Stimulated activated naive CD8-positive, alpha-beta T cell treated with anti-CD3 and anti-CD28 coated beads, Interleukin-15, amount 100 ng/mL, for 72 hours (primary cell): ENCODE data around the gene LMLN.

Experiments used
- ATAC-seq: fragments of 150-1000 bp; cut with Tn5 transposase; 2 replicates; pipeline ENCODE4 v1.10.0; 2021; ENCODE audit warnings: mild to moderate bottlenecking, moderate library complexity
- DNase-seq, 2 donors: peaks; one replicate each; pipeline ENCODE4 v3.0.0; 2021 to 2022
- H3K27ac Mint-ChIP-seq, 2 donors: one replicate each; pipeline ENCODE4 v1.8.0; 2022; ENCODE audit warnings: mild to moderate bottlenecking in 2 of 2, mixed read lengths in 2 of 2, moderate library complexity in 2 of 2
- H3K27me3 Mint-ChIP-seq: one replicate; pipeline ENCODE4 v1.8.0; 2022; ENCODE audit warnings: mixed read lengths
- H3K4me1 Mint-ChIP-seq: one replicate; pipeline ENCODE4 v1.8.0; 2022; ENCODE audit warnings: mild to moderate bottlenecking, mixed read lengths
- H3K4me3 Mint-ChIP-seq, 2 donors: one replicate each; pipeline ENCODE4 v1.8.0; 2022; ENCODE audit warnings: mild to moderate bottlenecking in 2 of 2, mixed read lengths in 2 of 2, moderate library complexity in 1 of 2
- H3K9me3 Mint-ChIP-seq, 2 donors: one replicate each; pipeline ENCODE4 v1.8.0; 2022; ENCODE audit warnings: mixed read lengths in 2 of 2

The LMLN gene

DNA sequence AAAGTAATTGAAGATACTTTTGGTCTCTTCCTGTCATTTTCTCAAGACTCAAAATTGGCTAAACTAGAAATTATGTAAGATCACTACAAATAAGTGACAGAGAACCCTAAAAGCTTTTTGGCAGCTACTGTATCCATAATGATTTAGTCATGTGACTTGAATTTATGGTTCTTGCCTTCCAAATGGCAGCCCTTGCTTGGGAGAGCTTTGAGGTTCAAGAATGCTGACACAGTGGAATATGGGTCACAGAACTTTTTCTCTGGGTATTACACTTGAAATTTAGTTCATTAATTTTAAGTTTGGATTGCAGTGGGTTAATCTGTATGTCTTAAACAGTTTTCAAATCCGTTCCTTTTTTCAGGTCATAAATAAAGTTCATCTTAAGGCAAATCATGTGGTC is 14.0 kb downstream of the LMLN start:
- no peak overlapping the region for H3K4me3 Mint-ChIP-seq
- H3K27me3 Mint-ChIP-seq, result no peaks in the 10 kb centered on the region
- no peak overlapping the region for H3K27ac Mint-ChIP-seq
- peaks cover 6% of the 10 kb centered on the region for H3K4me1 Mint-ChIP-seq
- DNase-seq, result no peak
- no peak for ATAC-seq
- peaks cover 0 to 8% of the 10 kb centered on the region in 2 donors for H3K9me3 Mint-ChIP-seq

DNA sequence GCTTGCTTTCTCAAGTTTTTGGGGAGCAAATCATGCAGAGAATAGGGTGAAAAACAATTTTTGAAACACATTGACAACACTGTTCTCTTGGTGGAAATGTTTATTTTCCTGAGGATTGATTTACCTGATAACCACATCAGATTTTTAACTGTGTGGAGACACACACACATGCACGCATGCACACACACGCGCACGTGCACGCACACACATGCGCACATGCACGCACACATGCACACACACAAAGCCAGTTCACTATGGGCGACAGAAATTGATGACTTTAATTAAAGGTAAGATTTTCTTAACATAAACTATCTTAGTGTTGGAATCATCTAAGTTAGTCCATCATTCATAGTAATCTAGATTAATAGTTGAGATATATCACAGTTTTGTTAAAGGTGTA is 15.3 kb downstream of the LMLN start:
- Mint-ChIP-seq H3K27ac (no peak overlapping the region), H3K9me3 (peaks cover 0 to 8% of the 10 kb centered on the region in 2 donors), H3K4me3 (no peak overlapping the region), H3K27me3 (no peaks in the 10 kb centered on the region), H3K4me1 (peaks cover 6% of the 10 kb centered on the region)
- DNase-seq, result no peak
- ATAC-seq, result no peak

DNA sequence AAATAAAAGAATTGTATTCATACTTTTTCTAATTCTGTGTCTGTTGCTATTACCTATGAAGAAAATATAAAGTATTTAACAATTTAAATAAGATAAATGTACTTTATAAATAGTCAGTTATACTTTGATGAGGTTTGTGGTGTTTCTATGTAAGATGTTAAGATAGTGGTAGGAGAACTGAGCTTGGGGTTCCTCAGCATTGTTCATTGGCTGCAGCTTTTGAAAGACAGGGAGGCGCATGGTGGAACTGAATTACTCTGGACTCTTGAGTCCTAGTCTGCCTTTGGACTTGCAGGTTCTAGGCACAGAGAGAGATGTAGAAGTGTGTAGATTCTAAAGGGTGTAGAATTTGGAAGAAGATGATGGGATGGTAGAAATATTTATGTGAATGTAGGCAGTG is 23.1 kb downstream of the LMLN start:
- H3K4me1 Mint-ChIP-seq, result peaks cover 12% of the 10 kb centered on the region
- no peaks in the 10 kb centered on the region for H3K27me3 Mint-ChIP-seq
- no peak for DNase-seq
- no peak overlapping the region for H3K27ac Mint-ChIP-seq
- H3K4me3 Mint-ChIP-seq, result no peak overlapping the region
- no peaks in the 10 kb centered on the region for H3K9me3 Mint-ChIP-seq
- no peak for ATAC-seq

DNA sequence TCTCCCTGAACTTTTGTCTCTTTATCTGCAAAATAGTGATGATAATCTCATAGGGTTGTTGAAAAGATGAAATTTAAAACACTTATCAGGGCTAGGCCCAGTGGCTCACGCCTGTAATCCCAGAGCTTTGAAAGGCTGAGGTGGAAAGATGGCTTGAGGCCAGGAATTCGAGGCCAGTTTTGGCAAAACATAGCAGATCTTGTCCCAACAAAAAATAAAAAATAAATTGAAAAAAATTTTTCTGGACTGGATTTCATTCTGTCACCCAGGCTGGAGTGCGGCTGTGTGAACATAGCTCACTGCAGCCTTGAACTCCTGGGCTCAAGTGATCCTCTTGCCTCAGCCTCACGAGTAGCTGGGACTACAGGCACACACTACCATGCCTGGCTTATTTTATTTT is 29.6 kb downstream of the LMLN start:
- no peak for ATAC-seq
- no peak overlapping the region for H3K4me3 Mint-ChIP-seq

DNA sequence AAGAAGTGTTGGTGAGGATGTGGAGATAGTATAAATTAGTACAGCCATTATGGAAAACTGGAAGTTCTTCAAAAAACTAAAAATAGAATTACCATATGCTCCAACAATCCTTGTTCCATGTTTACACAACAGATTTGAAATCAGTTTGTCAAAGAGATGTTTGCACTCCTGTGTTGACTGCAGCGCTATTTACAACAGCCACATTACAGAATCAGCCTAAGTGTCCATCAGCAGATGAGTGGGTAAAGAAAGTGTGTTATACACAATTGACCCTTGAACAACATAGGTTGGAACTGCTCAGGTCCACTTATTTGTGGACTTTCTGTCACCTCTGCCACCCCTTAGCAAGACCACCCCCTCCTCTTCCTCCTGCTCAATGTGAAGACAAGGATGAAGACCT is 34.7 kb downstream of the LMLN start:
- Mint-ChIP-seq H3K4me3 (no peak overlapping the region), H3K9me3 (no peaks in the 10 kb centered on the region), H3K27me3 (no peaks in the 10 kb centered on the region), H3K27ac (no peak overlapping the region), H3K4me1 (no peaks in the 10 kb centered on the region)
- DNase-seq (no peak), ATAC-seq (no peak)

More for the DNA sequence above, 29.6 kb downstream of the LMLN start:
- H3K9me3 Mint-ChIP-seq, result no peaks in the 10 kb centered on the region
- no peaks in the 10 kb centered on the region for H3K27me3 Mint-ChIP-seq
- H3K27ac Mint-ChIP-seq, result no peak overlapping the region
- no peak for DNase-seq
- H3K4me1 Mint-ChIP-seq, result no peaks in the 10 kb centered on the region

DNA sequence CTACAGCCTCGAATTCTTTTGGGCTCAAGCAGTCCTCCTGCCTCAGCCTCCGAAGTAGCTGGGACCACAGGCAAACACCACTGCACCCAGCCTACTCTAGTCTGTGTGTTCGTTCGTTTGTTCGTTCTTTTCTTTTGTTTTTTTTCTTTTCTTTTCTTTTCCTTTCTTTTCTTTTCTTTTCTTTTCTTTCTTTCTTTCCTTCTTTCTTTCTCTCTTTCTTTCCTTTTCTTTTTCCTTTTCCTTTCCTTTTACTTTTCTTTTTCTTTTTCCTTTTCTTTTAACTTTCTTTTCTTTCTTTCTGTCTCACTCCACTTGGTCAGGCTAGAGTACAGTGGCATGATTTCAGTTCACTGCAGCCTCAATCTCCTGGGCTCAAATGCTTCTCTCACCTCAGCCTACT is 36.8 kb downstream of the LMLN start:
- H3K4me3 Mint-ChIP-seq, result no peak overlapping the region
- ATAC-seq, result no peak
- no peaks in the 10 kb centered on the region for H3K4me1 Mint-ChIP-seq
- H3K27me3 Mint-ChIP-seq, result no peaks in the 10 kb centered on the region
- peak overlapping the region in 1 of 2 donors; percentile 47 for H3K27ac Mint-ChIP-seq
- no peak for DNase-seq
- no peaks in the 10 kb centered on the region for H3K9me3 Mint-ChIP-seq

DNA sequence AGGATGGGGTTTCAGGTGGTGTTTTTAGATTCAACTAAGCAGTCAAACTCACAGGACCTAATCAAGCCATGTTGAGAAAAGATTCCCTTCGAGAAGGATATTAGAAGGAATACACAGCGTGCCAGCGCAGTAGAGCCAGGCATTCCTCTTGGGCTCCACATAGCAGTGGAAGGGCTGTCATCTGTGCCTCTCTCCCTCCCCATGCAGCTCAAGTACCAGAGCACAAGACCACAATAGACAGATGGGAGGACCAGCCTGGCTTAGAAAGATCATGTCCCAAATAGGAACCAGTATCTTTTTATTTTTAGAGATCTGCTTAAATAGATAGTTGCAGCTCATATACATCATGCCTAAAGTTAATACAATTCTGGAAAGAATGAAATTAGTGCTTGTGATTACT is 37.9 kb downstream of the LMLN start:
- Mint-ChIP-seq H3K27me3 (no peaks in the 10 kb centered on the region), H3K4me1 (no peaks in the 10 kb centered on the region), H3K4me3 (no peak overlapping the region), H3K27ac (peak overlapping the region in 1 of 2 donors; percentile 27), H3K9me3 (no peaks in the 10 kb centered on the region)
- ATAC-seq, result no peak
- no peak for DNase-seq

DNA sequence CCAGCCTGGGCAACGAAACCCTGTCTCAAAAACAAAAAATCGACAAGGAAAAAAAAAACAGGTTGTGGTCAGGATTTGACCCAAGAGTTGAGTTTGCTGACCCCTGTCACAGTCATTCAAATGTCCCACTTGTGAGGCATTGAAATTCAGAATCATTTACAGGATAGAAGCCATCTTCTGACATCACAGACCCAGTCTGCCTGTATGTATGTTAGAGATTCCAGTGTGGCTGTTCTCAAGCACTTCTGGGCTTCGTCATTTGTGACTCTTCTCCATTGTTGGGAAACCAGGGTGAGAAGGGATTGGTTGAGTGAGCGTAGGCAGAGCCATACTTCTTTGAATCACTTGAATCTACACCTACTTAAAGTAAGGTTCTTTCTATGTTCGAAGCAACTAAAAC is 57.1 kb downstream of the LMLN start:
- H3K4me3 Mint-ChIP-seq, result no peak overlapping the region
- DNase-seq (no peak), ATAC-seq (no peak)
- no peaks in the 10 kb centered on the region for H3K9me3 Mint-ChIP-seq
- H3K4me1 Mint-ChIP-seq, result no peaks in the 10 kb centered on the region
- no peaks in the 10 kb centered on the region for H3K27me3 Mint-ChIP-seq
- no peak overlapping the region for H3K27ac Mint-ChIP-seq

DNA sequence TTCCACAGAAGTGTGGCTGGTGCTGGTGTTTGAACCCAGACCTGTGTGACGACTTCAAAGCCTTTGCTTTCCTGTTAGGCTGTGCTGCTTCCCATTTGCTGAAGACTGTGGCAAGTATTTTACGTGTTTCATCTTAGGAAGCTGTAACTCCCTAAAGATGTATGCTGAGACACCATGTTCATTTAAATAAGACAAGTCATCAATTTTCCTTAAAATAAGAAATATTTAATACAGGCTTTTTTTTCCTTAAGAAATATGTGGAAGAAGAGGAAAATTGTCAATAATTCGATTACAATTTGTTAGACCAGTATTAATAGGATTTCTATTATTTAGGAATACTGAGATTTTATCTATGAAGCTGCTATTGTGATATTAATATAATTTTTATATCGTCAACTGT is 58.4 kb downstream of the LMLN start:
- no peak for ATAC-seq
- Mint-ChIP-seq H3K4me3 (no peak overlapping the region), H3K9me3 (no peaks in the 10 kb centered on the region), H3K27me3 (no peaks in the 10 kb centered on the region), H3K27ac (no peak overlapping the region), H3K4me1 (no peaks in the 10 kb centered on the region)
- no peak for DNase-seq

DNA sequence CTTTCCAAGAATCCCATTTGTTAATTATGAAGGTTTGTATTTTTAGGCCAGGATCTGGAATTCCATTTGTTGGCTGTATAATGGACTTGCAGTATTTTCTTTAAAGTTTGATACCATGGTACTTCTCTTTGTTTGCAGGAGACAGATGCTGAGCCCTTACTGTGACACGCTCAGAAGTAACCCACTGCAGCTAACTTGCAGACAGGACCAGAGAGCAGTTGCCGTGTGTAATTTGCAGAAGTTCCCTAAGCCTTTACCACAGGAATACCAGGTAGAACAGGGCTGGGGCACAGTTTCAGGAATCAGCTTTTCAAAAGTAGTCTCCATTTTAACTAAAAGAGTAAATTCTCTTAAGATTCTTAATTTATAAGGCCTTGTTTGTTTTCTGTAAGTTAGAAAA is 59.1 kb downstream of the LMLN start:
- Mint-ChIP-seq H3K27me3 (no peaks in the 10 kb centered on the region), H3K4me3 (no peak overlapping the region), H3K27ac (no peak overlapping the region), H3K9me3 (no peaks in the 10 kb centered on the region), H3K4me1 (no peaks in the 10 kb centered on the region)
- no peak for DNase-seq
- ATAC-seq, result no peak

DNA sequence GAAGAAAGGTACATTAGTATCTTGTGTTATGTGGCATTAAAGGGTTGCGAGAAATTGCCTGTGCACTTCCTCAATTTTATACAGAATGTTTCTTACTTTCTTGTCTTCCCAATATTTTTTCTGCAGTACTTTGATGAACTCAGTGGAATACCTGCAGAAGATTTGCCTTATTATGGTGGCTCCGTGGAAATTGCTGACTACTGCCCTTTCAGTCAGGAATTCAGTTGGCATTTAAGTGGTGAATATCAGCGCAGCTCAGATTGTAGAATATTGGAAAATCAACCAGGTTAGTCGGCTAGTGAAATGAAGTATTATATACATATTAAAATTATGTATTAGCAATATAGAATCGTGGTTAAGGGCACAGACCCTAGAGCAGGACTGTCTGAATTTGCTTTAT is 61.3 kb downstream of the LMLN start:
- H3K27me3 Mint-ChIP-seq, result no peaks in the 10 kb centered on the region
- no peaks in the 10 kb centered on the region for H3K4me1 Mint-ChIP-seq
- no peak for DNase-seq

DNA sequence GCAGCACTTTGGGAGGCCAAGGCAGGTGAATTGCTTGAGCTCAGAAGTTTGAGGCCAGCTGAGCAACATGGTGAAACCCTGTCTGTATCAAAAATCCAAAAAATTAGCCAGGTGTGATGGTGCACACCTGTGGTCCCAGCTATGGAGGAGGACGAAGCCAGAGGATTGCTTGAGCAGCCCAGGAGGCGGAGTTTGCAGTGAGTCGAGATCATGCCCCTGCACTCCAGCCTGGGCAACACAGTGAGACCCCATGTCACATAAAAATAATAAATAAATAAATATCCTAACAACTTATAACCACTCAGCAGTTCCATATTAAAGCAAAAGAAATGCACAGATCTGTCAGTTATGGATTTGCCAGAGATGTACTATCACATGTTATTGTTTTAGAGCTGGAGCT is 62.6 kb downstream of the LMLN start:
- no peak overlapping the region for H3K27ac Mint-ChIP-seq
- no peaks in the 10 kb centered on the region for H3K4me1 Mint-ChIP-seq
- DNase-seq (no peak), ATAC-seq (no peak)
- H3K4me3 Mint-ChIP-seq, result no peak overlapping the region
- H3K9me3 Mint-ChIP-seq, result no peaks in the 10 kb centered on the region
- no peaks in the 10 kb centered on the region for H3K27me3 Mint-ChIP-seq

More for the DNA sequence above, 61.3 kb downstream of the LMLN start:
- ATAC-seq, result no peak
- Mint-ChIP-seq H3K27ac (no peak overlapping the region), H3K9me3 (no peaks in the 10 kb centered on the region), H3K4me3 (no peak overlapping the region)

DNA sequence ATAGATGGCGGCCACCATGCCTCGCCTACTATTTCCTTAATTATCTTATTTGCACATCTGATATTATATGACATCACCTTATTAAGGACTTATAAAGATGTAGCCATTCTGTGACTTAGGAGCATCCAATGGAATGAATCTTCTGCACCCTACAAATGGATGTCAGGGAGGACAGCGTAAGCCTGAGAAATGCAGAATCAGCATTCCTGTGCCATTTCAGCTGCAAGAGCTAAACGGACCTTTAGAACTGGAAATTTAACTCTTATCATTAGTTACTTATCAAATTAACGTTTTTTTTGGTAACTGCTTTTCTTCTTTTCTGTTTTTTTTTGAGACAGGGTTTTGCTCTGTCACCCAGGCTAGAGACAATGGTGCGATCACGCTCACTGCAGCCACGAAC is 65.6 kb downstream of the LMLN start:
- Mint-ChIP-seq H3K27ac (no peak overlapping the region), H3K9me3 (no peaks in the 10 kb centered on the region), H3K4me3 (no peak overlapping the region), H3K4me1 (no peaks in the 10 kb centered on the region), H3K27me3 (no peaks in the 10 kb centered on the region)
- no peak for DNase-seq
- ATAC-seq, result no peak

DNA sequence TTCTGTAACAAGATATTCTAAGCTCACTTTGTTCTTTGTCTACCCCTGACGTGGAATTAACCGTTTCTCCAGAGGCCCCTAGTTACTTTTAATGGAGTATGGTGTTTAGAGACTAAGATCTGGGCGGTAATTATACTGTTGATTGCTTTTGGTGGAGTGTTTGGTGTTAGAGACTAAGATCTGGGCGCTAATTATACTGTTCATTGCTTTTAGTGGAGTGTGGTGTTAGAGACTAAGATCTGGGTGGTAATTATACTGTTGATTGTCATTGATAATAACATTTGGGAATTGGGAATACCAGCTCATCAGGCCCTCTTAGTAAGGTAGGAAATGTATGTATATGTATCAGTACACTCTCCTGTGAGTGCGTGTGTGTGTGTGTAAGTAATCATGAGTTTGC is 66.6 kb downstream of the LMLN start:
- no peak overlapping the region for H3K27ac Mint-ChIP-seq
- ATAC-seq (no peak), DNase-seq (no peak)
- no peaks in the 10 kb centered on the region for H3K9me3 Mint-ChIP-seq
- H3K4me3 Mint-ChIP-seq, result no peak overlapping the region
- no peaks in the 10 kb centered on the region for H3K4me1 Mint-ChIP-seq
- no peaks in the 10 kb centered on the region for H3K27me3 Mint-ChIP-seq

DNA sequence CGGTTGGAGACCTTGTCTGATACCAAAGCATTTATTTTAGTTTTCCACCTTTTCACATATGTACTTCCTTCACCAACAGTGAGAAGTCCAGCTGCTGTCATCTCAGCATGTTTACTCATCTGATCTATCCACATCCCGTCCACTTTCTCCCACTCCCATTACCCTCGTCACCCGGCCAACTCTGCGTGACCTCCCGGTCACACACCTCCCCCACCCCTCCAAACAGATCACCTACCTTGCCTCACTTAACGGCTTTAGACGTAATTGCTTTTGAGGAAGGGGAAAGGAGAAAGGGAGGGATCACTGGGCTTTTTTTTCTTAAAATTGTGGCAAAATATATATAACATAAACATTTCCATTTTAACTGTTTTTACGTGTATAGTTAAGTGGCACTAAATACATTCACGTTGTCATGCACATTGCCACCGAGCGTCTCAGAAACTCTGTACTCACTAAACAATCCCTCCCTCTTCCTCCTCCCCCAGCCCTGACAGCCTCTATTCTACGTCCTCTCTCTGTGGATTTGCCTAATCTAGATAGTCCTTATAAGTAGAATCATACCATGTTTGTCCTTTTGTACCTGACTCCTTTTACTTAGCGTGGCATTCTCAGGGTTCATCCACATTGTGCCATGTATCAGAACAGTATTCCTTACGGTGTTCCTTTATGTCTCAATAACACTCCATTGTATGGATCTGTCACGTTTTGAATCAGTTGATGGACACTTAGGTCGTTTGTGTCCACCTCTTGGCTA is 67.2 kb downstream of the LMLN start:
- Mint-ChIP-seq H3K4me3 (no peak overlapping the region), H3K9me3 (no peaks in the 10 kb centered on the region), H3K27ac (no peak overlapping the region), H3K4me1 (no peaks in the 10 kb centered on the region), H3K27me3 (no peaks in the 10 kb centered on the region)
- ATAC-seq (no peak), DNase-seq (no peak)

DNA sequence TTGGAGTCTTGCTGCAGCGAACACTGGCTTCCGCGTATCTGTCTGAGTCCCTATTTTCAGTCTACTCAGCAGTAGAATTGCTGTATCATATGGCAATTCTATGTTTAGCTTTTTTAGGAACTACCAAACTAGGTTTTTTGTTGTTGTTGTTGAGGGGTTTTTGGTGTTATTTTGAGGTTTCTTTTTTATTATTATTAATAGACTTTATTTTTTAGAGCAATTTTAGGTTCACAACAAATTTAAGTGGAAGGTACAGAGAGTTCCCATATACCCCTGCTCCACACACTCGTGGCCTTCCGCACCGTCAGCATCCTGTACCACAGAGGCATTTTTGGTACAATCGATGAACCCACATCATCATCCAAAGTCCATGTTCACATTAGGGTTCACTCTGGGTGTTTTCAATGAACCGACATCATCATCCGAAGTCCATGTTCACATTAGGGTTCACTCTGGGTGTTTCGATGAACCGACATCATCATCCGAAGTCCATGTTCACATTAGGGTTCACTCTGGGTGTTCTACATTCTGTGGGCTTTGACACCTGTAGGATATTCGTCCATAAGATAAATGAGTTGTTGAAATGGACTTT is 67.9 kb downstream of the LMLN start:
- DNase-seq (no peak), ATAC-seq (no peak)
- Mint-ChIP-seq H3K27me3 (no peaks in the 10 kb centered on the region), H3K4me3 (no peak overlapping the region), H3K27ac (no peak overlapping the region), H3K4me1 (no peaks in the 10 kb centered on the region), H3K9me3 (no peaks in the 10 kb centered on the region)

DNA sequence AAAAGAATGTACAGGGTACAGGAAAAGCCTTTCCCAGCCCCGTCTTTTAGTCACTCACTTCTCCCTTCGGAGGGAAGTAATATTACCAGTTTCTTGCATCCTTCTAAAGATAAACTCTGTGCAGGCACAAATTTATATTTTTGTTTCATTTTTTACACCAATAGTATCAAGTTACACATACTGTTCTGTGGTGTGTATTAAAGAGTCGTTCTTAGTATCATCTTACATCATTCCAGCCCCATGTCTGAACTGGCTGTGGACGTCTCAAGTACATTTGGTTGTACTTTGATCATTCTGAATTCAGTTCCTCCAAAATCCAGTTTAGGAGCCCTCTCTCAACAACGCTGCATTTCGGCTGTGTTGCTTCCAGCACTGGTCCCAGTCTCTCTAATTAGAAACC is 68.7 kb downstream of the LMLN start:
- no peak for ATAC-seq
- H3K9me3 Mint-ChIP-seq, result no peaks in the 10 kb centered on the region
- no peaks in the 10 kb centered on the region for H3K27me3 Mint-ChIP-seq
- no peak overlapping the region for H3K27ac Mint-ChIP-seq
- H3K4me1 Mint-ChIP-seq, result no peaks in the 10 kb centered on the region
- DNase-seq, result no peak
- H3K4me3 Mint-ChIP-seq, result no peak overlapping the region
